GM12873 (cell line): ENCODE data around the gene SMAD9.

Experiments
- TF ChIP-seq, protein P1 (sequence below): IDR thresholded peaks from 2 replicates; pipeline ENCODE4 v1.5.1; 2012; ENCODE audit warnings: low read depth, mild to moderate bottlenecking, moderate library complexity, low read length, control low read depth; ENCODE audit not compliant: insufficient read depth; ENCODE audit errors: missing control alignments

SMAD9 gene

DNA sequence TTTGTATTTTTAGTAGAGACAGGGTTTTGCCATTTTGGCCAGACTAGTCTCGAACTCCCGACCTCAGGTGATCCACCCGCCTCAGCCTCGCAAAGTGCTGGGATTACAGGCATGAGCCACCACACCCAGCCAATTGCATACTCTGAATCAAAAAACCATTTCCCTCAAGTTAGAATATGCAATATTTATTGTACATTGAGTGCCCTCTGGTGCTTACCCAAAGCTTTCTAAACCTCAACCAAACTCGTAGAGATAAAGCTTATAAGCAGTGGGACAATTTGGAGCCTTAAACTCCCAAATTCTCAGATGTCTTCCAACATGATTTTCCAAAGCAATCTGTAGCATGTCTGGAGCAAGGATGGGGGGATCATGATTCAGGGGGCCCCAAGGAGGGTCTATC, 78.6 kb downstream of the SMAD9 start:
- TF ChIP-seq, protein P1, sequence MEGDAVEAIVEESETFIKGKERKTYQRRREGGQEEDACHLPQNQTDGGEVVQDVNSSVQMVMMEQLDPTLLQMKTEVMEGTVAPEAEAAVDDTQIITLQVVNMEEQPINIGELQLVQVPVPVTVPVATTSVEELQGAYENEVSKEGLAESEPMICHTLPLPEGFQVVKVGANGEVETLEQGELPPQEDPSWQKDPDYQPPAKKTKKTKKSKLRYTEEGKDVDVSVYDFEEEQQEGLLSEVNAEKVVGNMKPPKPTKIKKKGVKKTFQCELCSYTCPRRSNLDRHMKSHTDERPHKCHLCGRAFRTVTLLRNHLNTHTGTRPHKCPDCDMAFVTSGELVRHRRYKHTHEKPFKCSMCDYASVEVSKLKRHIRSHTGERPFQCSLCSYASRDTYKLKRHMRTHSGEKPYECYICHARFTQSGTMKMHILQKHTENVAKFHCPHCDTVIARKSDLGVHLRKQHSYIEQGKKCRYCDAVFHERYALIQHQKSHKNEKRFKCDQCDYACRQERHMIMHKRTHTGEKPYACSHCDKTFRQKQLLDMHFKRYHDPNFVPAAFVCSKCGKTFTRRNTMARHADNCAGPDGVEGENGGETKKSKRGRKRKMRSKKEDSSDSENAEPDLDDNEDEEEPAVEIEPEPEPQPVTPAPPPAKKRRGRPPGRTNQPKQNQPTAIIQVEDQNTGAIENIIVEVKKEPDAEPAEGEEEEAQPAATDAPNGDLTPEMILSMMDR = no peak

DNA sequence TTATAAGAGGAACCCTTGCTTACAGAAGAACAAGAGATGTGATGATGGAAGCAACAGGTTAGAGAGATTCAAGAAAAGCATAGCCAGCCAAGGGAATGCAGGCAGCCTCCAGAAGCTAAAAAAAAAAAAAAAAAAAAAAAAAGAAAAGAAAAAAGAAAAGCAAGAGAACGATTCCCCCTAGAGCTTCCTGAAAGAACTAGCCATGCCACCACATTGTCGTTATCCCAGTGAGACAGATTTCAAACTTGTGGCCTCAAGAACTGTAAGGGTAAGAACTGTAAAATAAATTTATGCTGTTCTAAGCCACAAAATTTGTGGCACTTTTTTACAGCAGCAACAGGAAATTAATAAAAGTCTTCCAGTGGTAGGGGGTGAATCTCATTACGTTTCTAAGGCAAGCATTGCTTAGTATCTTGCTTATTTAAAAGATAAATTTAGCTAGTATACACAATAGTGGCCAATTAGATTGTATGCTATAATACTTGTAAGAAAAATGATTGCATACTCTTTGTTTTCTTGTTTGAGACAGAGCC, 79.3 kb downstream of the SMAD9 start:
- TF ChIP-seq, protein P1 = no peak

DNA sequence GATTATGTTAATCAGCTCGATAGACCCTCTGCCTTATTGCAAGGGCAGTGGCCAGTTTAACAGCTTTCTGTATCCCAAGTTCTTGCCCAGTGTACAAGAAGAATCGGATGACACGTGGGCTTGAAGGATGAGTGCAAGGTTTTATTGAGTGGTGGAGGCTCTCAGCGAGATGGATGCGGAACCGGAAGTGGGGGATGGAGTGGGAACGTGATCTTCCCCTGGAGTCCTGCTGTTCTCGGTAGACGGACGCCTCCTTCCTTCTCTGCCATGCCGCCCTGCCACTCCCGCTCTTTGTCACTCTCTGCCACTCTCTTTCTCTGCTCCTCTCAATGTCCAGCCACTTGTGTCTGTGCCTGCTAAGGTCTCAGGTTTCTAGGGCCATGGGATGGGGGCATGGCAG, 80.1 kb downstream of the SMAD9 start:
- TF ChIP-seq, protein P1 = no peak

DNA sequence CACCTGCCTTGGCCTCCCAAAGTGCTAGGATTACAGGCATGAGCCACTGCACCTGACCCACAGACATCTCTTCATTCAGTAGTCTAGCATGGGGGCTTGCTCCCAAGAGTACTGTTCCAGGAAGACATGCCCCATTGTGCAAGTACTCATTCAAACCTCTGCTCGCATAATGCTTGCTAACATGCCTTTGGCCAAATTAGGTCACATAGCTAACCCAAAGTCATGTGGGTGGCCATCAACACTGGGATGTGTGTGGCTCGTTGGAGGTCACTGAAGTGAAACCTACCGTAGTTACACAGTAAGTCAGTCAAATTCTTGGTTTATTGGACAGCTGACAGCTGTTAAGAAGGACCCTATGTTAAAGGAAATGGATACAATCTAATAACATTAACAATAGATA, 80.8 kb downstream of the SMAD9 start:
- TF ChIP-seq, protein P1 = no peak

DNA sequence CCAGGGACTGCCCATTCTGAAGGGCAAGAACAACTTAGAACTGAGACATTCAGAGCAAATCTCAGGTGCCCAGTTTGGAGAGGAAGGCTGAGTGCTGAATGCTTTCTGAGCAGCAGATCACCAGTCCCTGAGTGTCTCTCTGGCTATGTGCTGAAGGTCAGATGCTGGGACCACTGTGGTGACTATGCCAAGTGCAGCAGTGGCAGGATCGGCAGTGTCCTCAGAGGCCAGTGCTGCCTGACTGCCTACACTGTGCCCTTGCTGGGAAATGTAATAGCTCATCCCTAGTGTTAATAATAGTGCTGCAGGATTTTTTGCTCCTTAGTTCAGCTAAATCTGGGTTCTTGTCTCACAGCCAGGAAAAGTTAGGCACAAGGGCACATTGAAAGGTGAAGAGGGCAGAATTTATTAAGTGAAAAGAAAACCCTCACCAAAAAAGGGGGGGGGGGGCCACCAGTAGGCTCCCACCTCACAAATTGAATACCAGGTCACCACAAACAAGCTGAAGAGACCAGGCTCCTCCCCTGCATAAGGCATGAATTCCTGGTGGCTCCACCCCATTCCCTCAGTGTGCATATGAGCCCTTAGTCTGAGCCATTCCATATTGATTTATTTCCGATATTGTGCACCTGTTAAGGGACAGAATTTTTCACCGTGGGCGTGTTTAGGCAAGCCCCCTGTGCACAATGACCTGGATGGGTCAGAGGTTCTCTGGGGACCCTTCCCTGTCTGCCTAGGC, 82.5 kb downstream of the SMAD9 start:
- TF ChIP-seq, protein P1 = no peak

DNA sequence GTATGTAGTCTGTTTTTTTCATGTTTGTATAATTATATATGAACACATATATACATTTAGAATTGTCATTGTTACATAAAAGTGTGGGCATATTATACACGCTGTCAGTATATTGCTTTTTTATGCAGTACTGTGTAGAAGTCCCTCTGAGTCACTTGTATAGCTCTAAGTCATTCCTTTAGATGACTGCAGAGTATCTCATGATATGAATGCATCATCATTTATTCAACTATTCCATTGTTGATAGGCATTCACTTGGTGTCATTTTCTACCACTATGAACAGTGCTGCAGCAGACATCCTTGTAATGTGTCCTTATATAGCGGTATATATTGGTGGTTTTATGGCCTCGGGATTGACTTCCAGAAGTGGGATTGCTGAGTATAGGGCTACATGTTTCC, 85.7 kb downstream of the SMAD9 start:
- TF ChIP-seq, protein P1 = no peak

DNA sequence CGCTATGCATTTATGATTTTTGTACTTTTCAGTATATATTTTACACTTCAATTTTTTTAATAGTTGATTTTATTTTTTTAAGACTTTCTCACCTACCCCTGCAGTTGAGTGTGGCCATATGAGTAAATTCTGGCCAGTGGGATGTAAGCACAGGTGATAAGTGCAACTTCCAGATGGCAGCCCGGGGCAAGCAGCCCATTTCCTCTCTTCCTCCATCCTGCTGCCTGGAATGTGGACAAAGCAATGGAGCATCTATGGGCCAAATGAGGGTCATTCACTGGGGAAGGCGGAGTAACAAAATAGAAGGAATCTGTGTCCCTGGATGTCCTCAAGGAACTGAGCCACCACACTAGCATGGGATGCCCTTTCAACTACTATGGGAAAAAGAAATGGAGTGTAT, 88.7 kb downstream of the SMAD9 start:
- TF ChIP-seq, protein P1 = no peak
